ENCODE data around the gene ETV5.

Gene ETV5

DNA sequence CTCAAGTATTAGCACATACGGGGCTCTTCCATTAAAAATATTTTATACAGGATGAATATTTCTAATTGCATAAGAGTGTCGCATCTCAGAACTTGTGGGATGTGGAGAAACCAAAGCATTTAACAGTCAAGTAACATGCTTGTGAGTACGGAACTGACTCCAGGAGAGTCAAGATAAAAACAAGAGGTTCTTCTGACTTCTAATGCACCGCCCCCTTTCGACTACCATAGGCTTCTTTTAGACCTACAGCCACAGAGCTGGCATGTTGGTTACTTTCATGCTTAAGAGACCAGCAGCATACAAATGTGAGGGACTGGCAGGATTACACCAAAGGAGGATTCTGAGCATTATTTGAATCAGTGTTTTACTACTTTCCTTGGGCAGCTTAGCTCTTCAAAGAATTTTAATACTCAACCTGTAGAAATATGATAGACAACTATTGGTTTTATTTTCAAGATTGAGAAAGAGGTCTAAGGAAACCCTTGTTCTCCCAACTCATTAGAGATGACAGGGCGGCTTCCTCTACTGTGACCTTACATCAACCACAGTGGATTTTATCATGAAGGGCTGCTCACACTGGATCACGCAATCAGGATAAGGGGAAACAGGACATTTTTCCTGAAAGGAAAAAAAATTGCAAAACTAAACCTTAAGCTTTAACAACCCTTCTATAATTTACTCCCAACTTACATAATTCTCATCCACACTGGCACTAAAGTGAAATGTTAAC is 14.0 kb downstream of the ETV5 start:
- DNase-seq, result no peak

- no peak for DNase-seq
Measured at GRCh38 chr3:186094271-186094670, 14.6 kb downstream of the ETV5 start.

GRCh38 chr3:186093271-186093900 is 15.5 kb downstream of the ETV5 start:
- no peak for DNase-seq

- no peak for DNase-seq
Measured at GRCh38 chr3:186092360-186093070, 16.4 kb downstream of the ETV5 start.

DNA sequence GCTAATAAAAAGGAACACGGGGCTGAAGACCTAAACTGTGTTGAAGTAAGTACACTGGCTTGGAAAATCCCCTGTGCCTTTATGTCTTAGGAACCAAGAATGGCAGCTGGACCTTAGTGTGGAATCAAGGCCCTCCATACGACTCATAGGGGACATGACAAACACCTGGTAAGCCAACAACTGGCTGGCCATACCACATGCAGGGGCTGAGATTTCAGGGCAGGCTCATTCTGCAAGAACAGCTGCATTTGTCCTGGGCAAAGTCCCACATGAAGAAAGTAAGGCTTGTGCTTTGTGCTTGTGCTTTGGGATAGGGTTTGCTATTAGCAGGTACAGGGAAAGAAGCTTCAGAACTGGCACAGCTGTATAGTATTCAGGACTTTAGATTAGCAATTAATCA is 18.0 kb downstream of the ETV5 start:
- DNase-seq, result no peak

- no peak for DNase-seq
Measured at GRCh38 chr3:186088335-186088734, 20.6 kb downstream of the ETV5 start.

DNA sequence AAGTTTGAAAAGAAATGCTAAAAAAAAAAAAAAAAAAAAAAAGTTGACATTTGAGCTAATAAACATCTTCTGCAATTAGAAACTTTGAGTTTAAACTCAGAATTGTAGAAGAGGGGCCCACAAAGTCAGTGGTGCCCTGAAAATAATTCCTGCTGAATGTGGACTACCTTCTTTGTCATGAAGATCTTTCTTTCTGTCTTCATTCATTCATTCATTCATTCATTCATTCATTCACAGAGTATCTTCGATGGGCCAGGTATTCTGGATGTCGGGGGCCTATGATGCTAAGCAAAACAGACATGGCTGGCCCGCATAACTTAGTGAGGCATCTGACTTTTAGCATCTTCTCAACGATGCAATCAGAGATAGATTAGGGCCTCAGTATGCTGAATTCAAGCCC is 24.6 kb downstream of the ETV5 start:
- DNase-seq, result no peak

GRCh38 chr3:186083746-186084145 is 25.1 kb downstream of the ETV5 start:
- DNase-seq, result no peak

DNA sequence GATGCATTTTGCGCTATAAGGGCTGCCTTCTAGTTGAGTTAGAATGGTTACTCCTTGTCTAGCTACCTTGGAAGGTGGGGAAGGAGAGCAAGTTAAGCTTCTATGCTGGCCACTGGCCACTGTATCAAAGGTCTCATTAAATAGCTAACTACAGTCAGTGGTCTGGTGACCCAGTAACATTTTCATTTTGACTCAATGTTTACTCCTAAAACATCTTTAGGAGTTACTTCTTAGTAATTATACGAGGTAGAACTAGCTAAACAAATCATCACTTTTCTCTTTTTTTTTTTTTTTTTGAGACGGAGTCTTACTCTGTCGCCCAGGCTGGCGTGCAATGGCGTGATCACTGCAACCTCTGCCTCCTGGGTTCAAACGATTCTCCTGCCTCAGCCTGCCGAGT is 26.7 kb downstream of the ETV5 start:
- DNase-seq, result no peak

- DNase-seq, result no peak
Measured at GRCh38 chr3:186081678-186082077, 27.2 kb downstream of the ETV5 start.

DNA sequence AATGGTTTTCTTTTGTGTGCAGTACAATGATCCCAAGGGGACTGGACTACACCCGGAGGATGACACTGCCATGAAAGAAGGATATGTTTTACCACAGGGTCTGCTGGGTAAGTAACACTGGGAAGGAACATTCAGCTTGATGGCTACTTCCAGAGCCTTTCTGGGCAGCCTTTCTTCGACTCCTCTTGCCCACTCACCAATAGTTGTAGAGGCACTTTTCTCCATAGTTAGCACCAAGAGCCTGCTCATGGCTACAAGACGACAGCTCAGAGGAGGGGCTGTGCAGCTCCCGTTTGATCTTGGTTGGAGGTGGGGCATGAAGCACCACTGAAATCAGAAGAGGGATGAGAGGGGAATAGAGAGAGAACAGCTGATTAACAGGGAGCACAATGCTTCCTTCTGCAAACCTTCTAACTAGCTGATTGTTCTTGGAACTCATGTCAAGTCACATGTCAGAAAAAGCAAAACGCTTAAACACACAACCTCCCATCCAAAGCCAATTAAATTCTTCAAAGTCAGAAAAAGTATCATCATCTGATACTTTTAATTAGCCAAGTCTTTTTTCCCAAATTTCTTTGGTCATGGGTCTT is 27.9 kb downstream of the ETV5 start:
- DNase-seq, result no peak

DNA sequence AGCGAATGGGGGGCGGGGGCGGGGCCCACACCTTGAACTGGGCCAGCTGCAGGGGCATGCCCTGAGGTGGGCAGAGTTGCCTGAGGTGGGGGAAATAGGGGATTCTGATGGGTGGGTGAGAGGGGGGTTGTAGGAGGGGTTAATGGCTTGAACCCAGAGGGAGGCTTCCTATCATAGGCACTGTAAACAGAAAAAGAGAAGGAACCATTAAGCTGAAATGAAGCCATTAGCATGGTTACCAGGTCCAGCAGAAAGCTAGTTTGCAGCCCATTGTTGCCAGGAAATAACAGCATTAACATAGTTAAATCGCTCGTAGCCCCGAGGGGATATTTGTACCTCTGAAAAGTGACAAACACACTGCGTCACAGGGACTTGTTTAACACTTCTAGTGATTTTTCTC is 29.0 kb downstream of the ETV5 start:
- no peak for DNase-seq

DNA sequence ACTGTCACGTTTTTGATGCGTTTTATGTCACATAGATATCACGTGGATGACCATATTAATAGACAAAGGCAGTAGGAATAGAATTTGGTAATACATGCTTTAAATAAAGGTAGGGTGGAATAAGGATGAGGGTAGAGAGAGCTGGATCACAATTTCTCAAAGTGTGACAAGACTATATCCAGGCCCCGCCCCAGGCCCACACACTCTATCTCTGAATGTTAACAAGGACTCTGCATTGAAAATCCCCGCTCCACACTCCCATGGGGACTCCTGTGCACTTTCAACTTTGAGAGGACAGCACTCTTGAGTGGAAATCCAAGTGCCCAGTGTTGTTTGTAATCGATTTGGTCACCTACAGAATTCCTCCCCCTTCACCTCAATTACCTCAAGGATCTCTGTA is 31.4 kb downstream of the ETV5 start:
- DNase-seq, result no peak

DNA sequence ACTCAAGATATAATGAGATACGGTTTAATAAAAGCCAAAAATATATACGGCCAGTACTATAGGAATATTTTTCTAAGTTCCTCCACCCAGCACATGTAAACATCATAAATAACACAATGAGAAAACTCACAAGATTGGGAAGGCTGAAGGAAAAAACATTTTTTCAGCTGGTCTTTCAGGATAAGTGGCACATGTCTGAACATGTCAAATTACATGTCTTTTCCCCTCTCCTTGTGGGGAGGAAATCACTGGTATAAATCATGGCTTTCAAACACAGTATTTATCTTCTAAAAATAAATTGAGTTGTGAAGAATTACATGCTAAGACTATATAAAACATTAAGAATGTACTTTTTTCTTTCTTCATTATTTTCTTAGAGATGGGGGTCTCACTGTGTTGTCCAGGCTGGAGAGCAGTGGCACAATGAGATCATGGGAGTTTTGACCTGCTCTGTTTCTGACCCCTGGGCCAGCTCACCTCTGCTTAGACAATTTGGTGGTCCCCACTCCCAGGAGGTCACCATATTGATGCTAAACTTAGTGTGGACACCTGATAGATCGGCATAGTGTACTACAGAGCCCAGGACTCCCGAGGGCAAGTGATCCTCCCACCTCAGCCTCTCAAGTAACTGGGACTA is 32.8 kb downstream of the ETV5 start:
- no peak for DNase-seq

DNA sequence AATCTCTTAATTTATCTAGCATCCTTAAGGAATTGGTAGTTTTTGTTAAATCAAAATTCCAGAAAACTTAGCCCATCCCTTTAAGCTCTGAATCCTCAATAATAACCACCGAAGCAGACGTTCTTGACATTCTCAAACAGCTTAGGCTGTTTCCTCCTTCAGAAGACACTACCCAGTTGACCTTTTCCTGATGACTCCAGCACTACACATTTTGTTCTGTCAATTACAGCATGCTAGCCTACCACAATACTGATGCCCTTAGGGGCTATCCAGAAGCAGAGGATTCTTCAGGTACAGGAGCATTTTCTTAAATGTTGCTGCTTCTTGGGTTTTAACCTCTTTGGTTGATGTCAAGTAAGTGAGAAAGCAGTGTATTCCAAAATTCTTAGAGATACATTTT is 33.4 kb downstream of the ETV5 start:
- no peak for DNase-seq

GRCh38 chr3:186073641-186074040 is 35.2 kb downstream of the ETV5 start:
- DNase-seq, result no peak

- no peak for DNase-seq
Measured at GRCh38 chr3:186070996-186071395, 37.9 kb downstream of the ETV5 start.

DNA sequence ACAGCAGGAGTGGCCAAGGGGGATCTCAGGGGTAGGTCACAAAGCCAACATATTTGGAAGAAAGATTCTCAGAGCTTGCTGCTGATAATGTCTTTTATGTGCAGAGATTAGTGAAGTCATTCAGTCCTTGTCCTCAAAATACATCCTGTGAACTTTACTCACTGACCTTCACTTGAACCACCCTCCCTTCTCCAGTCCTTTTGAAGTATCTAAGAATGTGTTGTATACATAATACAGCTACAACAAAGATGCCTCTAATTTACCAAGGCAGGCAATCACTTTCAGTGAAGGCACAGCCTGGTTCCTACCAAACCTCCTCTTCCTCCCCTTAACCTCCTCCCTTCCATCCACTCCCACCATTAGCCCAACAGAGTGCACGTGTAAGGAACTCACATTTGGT is 38.3 kb downstream of the ETV5 start:
- DNase-seq, result no peak

DNA sequence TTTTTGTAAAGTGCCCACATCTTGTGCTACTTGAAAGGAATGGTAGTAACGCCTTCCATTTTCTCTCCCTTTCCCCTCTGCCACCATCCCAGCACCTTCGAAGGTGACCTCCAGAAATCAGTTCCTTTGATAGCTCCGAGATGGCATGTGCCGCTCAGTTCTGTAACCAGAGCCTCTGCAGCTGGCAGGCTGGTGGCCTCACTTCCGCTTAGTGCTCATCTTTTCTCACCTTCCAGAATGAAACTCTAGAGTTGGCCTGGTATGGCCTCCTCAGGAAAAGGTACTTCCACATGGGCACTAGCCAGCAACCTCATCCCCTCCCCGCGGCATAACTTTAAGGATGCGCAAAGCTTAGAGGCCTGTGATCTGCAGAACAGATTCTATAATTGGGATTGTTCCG is 38.8 kb downstream of the ETV5 start:
- DNase-seq, result no peak

DNA sequence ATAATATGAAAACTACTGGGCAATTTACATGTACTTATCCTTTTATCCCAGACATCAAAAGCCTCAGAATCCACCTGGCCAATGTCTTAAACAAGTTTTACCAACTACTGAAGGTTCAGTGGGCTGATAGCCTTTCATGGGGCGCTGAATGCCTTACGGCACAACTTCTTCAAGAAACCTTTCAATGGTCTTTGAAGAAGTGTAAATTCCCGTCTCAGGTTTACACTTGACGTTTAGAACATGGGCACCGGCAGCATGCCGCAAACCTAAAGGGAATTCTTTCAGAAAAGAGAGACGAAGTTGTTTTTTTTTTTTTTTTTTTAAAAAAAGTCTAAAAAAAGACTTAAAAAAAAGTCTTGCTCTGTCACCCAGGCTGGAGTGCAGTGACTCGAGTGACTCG is 39.7 kb downstream of the ETV5 start:
- DNase-seq, result no peak

DNA sequence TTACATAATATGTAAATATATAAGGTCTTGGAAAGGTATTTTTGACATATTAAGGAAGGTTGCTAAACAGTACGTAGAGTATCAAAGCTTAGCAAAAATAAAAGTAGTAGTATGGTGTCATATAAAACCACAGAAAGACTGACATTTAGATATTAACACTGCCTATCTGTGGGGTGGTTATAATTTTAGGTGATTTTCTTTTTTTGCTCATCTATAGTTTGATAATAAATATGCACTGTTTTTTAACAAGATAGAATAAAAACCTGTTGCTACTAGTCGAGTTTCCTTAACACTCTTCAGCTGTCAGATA is 40.7 kb downstream of the ETV5 start:
- DNase-seq, result no peak

- DNase-seq, result no peak
Measured at GRCh38 chr3:186067360-186068242, 41.3 kb downstream of the ETV5 start.

DNA sequence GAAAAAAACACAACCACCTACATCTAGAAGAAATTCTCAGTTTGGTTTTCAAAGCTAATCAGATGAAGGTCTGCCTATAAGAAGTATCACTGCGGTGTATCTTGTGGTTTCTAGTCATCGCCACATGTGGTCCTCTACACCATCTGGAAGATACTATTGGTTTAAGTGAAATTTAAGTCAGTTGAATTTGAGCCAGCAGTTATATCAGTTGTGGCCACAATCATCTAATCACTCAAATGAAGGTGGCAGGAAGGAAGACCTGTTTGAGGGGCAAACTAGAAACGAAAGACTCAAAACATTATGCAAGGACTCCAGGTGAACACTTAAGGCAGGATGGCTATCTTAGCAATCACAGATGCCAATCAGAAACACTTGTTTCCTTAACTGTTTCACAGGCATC is 48.7 kb downstream of the ETV5 start:
- no peak for DNase-seq

Measured in GOT3 (cell line).